Myometrial cell (primary cell): ENCODE data around the gene PLD6. TPM values are rescaled to one million over a fixed set of nuclear protein-coding genes. Genes with fewer than 3 reads are reported as not detected.

ENCODE experiments used
- total RNA-seq: library from RNA; depleted of rRNA; stranded (reverse); fragments of >200 nt; gene quantifications from 2 replicates; pipeline ENCODE4 v1.2.3, GENCODE V29; 2015

Gene PLD6
- 1.2 and 2.3 TPM in 2 replicates for total RNA-seq

DNA sequence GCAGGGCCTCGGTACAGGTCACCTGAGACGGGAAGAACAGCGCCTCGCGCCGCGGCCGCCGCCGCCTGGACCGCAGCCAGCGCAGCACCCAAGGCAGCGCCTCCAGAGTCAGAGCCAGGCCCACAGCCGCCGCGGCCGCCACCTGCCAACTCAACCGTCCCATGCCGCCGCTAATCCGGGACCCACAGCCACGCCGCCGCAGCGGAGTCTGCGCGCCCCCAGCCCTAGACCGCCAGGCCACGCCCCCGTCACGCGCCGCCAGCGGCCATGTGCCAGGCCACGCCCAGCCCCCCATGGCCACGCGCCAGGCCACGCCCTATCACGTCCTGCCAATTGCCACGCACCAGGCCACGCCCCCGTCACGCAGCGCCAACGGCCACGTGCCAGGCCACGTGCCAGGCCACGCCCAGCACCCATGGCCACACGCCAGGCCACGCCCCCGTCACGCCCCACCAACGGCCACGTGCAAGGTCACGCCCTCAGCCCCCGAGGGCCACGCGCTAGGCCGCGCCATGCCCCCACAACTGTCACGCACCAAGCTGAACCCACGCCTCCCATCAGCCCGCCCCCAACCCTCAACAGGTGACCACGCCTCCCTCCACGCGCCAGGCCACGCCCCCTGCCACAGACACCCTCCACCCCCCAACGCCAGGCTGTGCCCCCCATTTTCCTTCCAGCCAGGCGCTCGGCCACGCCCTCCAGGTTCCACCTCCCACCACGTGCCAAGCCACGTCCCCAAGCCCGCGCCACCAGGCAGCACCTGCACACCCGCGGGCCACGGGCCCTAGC is at the start of gene PLD6:
Gene PLD6 (minus strand): TSS at position 210 of the 789 bp plus-strand sequence. CDS start 47 bp downstream, at position 163.

GRCh38 chr17:17237026-17237799 is 31.1 kb upstream of the PLD6 start, which contains the start of gene FLCN:
TSS of gene FLCN (minus strand) at chr17:17237168. CDS start at chr17:17228137, 9,031 bp downstream.

Other genes with a start within 250 kb of the PLD6 start
- not detected in 2 replicates for gene TNFRSF13B, start 234.2 kb downstream of the PLD6 start, total RNA-seq
- gene MPRIP, start 163.9 kb downstream of the PLD6 start, total RNA-seq: 171 and 240 TPM in 2 replicates
- gene FLCN, start 30.8 kb upstream of the PLD6 start, total RNA-seq: 15.3 and 17.0 TPM in 2 replicates
- gene COPS3, start 74.9 kb upstream of the PLD6 start, total RNA-seq: 94.0 and 105 TPM in 2 replicates
- 2.8 and 3.5 TPM in 2 replicates for gene NT5M, start 97.0 kb upstream of the PLD6 start, total RNA-seq